GM18870 (cell line): Measurements from ENCODE around the gene EGFLAM.
A peak's percentile ranks its signal among the peaks of the same experiment; 100 is the strongest.

ENCODE experiments used
- ATAC-seq: cut with Tn5 transposase; IDR thresholded peaks from one replicate; pipeline ENCODE4 v1.9.1; 2021; ENCODE audit warnings: moderate library complexity; ENCODE audit not compliant: unreplicated experiment

EGFLAM gene

DNA sequence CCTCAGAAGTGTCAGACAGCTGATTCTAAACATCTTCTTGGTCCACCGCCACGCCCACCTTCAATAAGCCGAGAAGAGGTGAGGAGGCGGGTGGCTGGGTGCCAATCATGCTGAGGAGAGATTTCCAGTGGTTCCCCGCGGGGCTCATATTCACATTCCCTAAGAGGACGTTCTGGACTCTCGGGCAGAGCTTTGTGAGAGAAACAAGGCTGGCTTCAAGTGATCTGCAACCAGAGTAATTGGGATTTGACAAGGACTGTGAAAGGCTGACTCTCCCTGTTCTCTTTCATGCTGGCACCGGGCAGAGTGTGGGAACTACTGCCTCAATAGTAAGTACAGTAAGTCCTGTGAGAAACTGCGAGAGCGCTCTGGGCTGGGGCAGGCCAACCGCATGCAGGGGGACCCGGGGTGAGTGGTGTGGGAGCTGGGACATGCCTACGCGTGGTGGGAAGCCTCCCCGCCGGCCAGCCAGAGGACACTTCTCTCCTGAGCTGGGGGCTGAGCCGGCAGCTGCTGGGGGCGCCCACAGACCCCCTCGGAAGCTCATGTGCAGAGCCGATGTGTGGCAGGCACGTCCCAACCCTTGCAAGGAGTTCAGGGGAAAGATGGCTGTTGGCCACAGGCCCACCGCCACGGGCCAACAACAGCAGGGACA lies 187.1 kb downstream of the EGFLAM start:
- ATAC-seq: no peak

DNA sequence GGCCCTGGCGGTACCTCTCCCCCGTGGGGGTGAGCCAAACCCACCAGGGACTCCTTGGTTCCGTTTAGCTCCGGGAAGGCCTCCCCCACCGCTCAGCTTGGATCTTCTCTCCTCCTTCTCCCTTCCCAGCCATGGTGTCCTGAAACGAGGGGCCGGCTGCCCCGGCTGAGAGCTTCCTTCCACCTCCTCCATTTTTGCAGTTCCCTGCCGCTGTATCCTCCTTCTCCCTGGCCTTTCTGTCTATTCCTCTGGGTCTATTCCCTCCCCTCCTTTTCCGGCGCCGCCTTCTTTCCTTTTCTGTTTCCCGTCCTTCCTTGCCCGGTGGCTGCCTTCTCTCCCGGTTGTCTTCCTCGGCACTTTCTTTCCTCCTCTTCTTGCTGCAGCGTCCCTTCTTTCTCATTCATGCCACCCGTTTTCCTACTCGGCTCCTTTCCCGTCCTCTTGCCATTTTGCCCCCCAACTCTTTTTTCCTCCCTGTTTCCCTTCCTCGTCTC lies 187.7 kb downstream of the EGFLAM start:
- no peak for ATAC-seq

DNA sequence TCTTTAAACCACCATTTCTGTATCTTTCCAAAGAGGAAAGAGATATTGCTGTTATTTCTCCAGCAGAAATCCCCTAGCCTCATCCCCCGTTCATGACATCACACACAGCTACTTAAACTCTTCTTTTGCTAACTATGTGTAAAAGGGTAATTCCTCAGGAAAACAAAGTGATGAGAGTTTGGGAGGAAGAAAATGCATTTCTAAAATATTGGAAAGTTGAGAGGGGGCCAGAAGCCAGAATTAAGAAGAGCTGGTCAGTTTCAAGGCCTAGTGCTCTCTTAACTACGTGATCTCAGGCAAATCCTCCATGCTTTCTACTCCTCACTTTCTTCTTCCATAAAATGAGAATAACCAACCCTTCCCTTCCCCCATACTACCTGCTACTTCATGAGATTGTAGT lies 188.7 kb downstream of the EGFLAM start:
- ATAC-seq: no peak

DNA sequence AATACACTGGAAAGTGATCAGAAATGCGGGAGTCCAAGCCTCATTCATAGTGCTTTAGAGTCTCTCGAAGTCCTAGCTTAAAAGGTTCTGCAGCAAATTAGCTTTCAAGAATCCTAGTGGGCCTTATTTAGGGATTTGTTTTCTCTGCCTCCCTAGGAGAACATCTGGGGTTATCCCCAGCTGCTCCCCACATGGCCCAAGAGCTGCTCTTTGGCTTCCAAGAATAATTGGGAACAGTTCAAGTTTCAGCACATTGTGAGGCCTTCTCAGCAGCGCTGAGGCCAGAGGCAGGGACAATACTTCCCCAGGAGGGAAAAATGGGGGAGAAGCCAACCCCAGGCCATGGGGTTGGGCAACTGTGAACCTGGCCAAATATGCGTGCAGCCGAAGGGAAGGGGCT lies 189.4 kb downstream of the EGFLAM start:
- no peak for ATAC-seq

DNA sequence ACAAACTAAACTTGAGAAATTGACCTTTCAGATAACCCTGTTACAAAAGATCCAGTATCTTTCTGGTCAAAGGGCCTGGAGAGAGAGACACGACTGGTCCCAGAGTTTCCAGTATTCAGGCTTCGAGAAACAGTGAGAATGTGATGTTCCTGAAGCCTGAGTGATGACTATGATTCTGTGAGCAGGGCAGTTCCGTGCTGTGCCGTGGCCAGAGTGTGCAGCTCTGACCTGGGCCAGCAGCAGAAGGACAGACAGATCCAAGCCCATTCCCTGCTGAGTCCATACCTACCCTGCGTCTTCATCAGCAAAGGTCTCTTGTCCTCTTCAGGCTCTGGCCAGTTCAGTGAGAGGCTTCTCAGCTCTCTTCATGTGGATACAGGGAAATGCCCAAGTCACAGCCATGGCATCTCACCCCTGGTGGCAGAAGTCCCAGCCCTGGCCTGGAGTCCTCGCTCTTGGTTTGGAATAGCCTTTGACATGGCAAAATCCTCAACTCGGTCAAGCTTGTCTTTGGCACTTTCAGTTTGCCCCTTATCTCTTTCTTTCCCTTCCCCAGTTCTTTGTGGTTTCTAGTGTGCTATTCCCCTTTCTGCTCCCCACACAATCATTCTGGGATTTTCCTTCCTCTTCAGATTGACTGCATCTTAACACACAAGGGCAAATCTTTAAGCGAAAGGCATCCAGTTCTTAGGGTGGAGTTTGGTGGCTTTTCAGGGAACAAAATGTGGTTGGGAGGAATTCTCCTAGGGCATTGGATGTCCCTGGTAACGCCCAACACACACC lies 190.4 kb downstream of the EGFLAM start:
- no peak for ATAC-seq

DNA sequence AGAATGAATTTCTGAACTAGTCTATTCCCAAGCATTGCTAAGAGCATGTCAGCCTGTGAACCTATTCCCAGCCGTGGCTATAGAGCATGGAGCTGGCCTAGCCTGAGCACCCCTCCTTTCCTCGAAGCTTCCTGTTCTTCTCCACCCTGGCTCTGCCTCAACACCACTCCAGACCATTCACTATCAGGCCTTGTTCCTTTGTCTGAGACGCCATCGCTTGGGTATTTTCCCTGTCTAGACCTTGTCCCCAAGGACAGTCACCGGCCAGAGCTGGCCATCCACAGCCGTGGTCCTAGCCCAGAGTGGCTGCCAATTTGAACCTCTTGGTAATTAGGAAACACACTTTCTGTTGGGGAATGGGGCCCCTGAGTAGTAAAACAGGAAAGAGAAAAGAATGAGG lies 192.3 kb downstream of the EGFLAM start:
- ATAC-seq: no peak

DNA sequence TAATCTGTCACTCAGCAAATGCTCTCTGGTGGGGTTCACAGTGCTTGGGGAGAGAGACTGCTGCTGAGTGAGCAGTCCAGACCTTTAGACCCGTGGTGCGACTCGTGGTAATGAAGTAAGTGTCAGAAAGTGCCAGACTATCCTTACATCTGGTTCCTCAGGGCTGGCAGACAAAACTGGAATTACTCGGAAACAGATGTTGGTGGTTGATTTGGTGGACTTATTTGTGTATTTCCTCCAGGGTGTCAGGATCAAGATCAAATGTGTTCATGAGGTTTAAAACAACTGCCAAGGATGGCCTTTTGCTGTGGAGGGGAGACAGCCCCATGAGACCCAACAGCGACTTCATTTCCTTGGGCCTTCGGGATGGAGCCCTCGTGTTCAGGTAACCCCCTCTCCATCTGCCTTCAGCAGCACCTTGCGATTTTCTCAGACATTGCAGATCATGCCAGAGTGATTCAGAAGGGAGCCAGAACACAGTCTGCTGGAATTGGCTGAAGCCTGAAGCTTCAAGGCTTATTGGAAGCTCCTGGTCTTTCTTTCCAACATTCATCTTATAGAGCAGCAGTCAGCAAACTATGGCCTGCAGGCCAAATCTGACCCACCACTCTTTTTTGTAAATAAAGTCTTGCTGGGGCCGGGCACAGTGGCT lies 192.8 kb downstream of the EGFLAM start:
- no peak for ATAC-seq

DNA sequence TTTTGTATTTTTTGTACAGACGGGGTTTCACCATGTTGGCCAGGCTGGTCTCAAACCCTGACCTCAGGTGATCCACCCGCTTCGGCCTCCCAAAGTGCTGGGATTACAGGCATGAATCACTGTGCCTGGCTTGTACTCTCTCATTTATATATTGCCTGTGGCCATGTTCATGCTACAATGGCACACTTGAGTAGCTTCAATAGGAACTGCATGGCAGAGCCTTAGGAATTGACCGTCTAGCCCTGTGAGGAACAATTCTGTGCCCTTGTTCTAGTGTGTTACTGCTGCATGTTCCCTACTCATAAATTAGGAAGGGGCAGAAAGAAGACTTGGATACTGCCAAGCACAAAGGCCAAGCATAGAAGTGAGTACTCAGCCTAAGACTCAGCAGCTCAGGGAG lies 193.8 kb downstream of the EGFLAM start:
- ATAC-seq: no peak

DNA sequence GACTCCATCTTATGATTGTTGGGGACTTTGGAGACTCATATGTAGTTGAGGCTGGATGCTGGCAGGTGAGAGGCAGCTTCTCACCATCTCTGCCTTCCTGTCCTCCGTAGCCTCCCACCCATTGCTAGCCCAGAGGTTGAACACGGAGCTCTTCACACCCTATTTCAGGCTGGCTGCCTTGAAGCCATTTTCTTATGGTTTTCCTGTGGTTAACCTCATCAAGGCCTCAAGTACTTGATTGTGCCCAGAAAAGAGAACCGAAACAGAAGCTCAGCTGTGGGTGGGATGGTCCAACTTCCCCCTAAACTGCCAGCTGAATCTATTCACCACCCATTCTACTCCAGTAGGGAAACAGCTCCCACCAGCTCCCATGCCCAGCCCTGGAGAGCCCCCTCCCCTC lies 195.1 kb downstream of the EGFLAM start:
- ATAC-seq: peak; percentile 99

DNA sequence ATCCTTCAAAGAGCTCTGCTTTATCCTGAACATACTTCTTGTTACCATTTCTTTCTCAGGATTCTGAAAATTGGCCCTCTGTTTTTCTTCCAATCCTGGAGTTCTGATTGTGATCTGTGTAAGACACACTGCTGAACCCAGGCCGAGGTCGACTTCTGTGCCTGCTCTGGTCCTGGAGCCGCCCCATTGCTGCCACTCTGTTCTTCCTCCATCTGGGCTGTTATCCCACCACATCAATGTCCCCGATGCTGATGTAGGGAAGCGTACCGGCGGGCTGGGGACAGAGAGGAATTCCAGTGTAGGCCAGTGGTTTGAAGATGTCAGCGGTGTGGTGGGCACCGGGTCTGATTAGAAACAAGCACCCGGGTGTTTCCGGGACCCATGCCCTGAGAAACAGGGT lies 195.6 kb downstream of the EGFLAM start:
- peak; percentile 1 for ATAC-seq

DNA sequence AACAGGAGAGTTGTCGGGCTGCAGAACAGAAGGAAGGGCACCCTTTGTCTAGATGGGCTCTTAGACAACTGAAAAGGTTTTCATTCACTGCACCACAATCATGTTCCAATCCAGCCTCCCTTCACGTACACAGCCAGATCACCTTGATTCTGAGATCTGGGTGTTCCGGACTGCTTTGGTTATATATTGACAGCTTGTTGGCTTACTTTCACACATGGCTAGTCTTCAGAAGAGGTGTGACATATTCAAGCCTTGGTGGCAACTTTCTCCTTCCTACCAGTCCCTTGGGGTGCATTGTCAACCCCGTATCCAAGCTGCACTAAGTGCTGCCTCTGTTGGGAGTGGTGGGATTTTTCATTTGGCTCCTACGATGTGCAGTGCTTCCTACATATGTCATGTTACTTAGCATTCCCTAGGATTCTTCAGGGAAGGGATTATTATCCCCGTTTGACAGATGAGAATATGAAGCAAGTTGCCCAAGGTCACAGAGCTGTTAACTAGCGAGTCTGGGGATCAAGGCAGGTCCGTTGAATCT lies 197.5 kb downstream of the EGFLAM start:
- ATAC-seq: peak; percentile 62

DNA sequence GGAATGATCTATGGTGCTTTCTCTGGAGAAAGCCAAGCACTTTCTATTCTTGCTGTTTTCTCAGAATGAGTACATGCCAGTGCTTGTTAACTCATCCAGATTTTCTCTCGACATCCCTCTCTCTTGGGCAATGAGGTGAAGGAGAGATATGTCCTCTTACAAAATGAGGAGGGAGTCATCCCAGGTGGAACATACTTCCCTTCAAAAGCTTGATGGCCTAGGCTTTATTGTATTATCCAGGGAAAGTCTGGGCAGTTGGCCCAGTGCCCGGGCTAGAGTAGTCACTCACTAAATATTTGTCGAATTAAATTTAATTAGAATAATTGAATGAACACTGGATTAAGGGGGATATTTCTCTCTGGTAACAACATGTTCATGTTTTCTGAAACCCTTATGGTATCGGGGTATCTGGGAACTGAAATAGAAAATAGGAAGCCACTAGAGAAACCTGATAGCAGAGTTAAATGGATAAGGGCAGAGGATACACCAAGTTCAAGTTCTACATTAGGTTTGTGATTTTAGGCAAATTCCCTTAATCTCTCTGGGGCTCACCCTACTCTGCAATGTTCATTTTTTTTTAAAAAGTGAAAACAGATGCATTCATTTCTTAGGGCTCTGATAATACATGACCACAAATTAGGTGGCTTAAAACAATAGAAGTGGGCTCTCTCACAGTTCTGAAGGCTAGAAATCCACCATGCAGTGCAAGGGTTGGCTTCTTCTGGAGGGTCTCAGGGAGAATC lies 198.5 kb downstream of the EGFLAM start:
- ATAC-seq: no peak

DNA sequence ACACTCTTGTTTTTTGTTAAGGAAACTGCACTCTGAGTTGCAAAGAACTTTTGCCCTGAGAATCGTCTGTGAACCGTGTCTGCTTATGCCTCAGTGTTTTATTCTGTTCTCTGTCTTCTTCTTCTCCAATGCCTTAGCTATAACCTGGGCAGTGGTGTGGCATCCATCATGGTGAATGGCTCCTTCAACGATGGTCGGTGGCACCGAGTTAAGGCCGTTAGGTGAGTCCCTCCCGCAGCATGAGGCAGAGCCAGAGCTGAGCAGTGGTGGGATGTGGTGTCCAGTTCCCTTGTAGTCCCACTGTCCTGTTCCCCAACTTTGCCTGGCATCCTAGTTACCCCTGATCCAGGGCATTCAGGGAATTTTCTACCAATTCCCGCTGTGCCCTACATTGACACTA lies 199.8 kb downstream of the EGFLAM start:
- no peak for ATAC-seq

DNA sequence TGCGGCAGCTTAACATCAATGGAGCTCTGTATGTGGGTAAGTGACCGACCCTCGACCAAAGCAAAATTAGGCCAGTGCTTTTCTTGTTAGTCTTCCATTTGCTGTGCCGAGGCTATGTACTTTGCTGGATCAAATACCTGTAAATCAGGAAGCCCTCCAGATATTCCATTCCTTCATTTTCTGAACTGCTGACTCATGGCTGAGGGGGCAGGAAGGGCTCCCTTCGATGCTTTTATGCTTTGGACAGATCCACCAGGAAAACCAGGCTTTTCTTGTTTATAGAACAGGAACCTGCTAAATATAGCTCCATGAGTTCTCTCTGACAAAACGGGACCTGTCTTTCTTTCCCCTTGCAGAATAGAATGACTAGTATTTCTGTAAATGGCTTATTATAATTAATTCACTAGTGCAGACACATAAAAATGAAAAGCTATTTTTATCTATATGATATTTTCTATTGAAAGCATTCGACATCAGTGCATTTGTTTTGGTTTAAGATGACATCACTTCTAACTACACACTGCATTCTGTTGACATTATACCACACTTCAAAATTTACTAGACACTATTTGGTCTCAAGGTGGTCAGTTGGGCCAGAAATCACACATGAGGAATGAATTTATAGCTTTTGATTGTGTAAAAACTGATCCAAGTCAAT lies 204.7 kb downstream of the EGFLAM start:
- no peak for ATAC-seq

DNA sequence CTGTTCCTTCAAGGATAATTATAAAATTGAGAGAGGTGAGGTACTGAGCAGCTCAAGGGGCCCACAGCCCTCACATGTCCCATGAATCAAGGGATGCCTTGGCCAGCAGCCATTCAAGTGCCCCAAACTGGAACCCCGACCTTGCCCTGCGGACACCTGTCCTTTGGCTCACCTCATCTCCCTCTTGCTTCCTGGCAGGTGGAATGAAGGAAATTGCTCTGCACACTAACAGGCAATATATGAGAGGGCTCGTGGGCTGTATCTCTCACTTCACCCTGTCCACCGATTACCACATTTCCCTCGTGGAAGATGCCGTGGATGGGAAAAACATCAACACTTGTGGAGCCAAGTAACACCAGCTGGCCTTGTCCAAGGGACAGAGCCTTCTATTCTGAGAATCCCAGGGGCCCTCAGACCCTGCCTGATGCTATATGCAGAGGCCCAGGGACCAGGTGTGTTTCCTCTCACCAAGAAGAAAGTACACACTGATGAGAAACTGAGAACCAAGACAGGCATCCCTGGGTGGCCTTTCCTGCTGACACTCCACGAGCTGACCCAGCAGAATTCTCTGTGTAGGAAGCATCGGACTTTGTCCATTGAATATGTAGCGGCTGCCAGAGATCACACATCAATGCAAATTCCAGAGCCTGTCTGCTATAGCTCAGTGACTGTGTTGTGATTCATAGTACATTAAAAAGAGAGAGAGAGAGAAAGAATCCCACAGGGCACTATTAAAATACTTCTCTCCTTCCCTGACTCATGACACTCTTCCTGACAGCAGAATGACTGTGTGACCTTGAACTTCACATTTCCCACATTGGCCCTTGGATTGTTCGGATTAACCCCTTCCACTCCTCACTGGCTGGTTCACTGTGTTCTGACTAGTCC lies 205.5 kb downstream of the EGFLAM start:
- no peak for ATAC-seq

DNA sequence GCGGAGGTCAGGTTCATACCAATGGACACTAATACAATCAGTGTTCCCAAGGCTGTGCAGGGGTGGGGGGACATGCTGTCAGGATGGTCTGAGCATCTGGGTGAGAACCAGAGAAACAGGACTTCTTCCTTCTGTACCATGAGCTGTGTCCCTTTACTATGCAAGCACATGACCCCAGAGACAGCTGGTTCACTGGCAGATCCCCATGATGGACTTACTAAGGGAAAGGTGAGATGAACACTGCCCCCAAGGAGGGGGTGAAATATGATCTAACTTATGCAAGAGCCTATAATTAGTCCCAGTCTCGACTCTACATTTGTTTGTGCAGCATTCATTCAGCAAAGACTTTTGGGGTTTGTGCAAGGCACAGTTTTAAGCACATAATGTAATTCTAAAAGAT lies 206.7 kb downstream of the EGFLAM start:
- ATAC-seq: no peak

DNA sequence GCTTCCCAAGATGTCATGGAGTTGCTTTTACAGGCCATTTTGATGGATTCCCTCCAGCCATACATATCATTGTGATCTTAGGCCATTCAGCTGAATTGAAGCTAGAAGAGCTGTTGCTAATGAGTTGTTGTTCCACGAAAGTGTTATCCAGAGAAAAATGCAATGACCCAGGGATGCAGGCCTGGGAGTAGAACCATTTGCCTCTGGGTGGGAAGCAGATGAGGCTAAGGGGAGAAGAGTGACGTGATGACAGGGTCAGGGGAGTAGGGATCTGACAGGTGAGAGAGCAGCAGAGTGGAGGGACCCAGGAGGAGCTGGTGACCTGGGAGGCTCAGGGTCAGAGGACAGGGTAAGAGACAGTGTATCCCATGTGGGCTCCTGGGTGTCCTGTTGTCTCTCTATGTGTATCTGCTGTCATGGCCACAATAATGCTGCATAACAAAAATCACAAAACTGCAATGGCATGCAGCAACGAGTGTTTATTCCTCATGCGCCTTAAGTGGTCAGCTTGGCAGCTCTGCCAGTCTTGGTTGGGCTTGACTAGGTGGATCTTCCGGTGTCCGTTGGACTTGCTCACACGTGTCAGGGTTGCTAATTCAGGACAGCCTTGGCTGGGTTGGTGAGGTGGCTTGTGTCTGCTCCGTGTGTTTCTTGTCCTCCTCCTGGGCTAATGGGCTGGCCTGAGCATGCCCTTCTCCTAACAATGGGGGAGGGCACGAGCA lies 207.5 kb downstream of the EGFLAM start:
- no peak for ATAC-seq

DNA sequence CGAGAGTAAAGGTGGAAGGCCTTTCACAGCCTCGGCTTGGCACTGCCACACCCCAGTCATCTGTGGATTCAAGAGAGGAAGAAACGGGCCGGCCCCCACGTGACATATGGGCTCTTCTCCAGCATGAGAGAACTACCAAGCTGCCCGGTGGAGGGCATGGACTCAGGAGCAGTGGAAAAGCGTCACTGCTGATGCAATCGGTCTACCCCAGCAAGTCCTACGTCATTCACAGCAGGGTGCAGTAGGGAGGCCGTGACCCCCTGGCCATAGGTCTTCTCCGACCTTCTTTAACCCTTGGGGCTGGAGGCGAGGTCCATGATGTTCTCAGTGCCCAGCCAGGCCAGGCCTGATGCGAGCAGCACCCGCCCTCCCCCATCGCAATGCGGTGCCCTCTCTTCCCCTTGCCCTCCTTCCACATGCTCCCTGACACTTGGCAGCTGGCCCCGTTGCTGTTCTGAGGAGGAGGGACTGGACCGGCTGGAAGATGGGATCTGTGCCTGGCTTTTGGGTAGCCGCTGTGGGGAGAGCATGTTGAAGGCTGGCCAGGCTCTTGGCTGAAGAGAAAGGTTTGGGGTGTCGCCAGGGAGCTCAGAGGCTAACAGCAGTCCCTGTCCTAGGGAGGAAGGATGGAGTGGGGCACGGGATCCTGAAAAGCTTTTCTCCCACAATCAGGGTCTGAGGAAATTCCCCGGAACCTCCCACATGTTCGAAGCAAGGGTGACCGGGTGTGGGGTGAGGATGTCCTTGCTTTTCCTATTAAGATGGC lies 208.2 kb downstream of the EGFLAM start:
- ATAC-seq: no peak
